ENCODE measurements around the gene ASGR1. TPM values are rescaled to one million over a fixed set of nuclear protein-coding genes. Genes with fewer than 3 reads are reported as not detected.

ASGR1 gene
- total and polyA plus RNA-seq, 2 of the 4 experiments (the other 2 are of a cell fraction): 1.3 to 3.8 TPM

DNA sequence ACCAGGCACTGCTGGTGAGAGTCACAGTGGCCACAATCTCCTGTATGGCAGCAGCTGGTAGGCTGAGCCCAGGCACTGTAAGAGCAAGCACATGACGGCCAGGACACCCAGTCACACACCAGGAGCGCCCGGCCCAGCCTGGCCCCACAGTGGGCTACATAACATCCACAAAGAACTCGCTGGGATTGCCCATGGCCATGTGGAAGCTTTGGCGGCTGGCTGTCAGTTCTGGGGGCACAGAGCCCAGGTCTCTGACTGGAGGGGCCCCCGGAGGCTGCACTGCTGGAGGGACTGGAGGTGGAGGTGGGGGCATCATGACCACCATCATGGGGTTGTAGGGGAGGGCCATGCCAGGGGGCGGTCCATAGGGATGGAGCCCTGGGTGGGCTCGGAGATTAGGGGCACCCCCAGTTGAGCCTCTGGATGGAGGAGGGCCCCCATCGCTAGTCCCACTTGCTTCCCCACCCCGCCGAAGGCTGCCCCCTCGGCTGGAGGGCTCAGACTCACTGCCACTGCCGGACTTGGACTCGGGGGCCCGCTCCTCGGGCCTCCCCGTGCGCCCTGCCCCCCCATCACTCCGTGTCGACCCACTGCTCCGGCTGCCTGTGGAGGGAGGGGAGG is 46.7 kb upstream of the ASGR1 start:
- H3K9me3 ChIP-seq (ENCODE audit: control insufficient read depth, insufficient read depth, low read length): no peaks in the 10 kb centered on the region
- H2AK5ac ChIP-seq (ENCODE audit: low read depth, low read length): no peak overlapping the region
- no peak overlapping the region for H2BK15ac ChIP-seq (ENCODE audit: low read depth, low read length)
- TF ChIP-seq CHD1 (IDR thresholded peaks at IDR 0.05; ENCODE audit: low read depth, low read length) (no peak), CEBPB (IDR thresholded peaks at IDR 0.05; ENCODE audit: low read depth, low read length) (no peak), MAFK (IDR thresholded peaks at IDR 0.05; ENCODE audit: low read depth, low read length) (no peak), RFX5 (IDR thresholded peaks at IDR 0.05; ENCODE audit: low read depth, low read length) (no peak), POLR2A (IDR thresholded peaks at IDR 0.05; ENCODE audit: low read depth, low read length) (no peak), RAD21 (IDR thresholded peaks at IDR 0.05; ENCODE audit: low read length) (no peak)
- TF ChIP-seq, protein P1, sequence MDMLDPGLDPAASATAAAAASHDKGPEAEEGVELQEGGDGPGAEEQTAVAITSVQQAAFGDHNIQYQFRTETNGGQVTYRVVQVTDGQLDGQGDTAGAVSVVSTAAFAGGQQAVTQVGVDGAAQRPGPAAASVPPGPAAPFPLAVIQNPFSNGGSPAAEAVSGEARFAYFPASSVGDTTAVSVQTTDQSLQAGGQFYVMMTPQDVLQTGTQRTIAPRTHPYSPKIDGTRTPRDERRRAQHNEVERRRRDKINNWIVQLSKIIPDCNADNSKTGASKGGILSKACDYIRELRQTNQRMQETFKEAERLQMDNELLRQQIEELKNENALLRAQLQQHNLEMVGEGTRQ (IDR thresholded peaks at IDR 0.05; ENCODE audit: low read depth, low read length): no peak
- TF ChIP-seq, protein P2, sequence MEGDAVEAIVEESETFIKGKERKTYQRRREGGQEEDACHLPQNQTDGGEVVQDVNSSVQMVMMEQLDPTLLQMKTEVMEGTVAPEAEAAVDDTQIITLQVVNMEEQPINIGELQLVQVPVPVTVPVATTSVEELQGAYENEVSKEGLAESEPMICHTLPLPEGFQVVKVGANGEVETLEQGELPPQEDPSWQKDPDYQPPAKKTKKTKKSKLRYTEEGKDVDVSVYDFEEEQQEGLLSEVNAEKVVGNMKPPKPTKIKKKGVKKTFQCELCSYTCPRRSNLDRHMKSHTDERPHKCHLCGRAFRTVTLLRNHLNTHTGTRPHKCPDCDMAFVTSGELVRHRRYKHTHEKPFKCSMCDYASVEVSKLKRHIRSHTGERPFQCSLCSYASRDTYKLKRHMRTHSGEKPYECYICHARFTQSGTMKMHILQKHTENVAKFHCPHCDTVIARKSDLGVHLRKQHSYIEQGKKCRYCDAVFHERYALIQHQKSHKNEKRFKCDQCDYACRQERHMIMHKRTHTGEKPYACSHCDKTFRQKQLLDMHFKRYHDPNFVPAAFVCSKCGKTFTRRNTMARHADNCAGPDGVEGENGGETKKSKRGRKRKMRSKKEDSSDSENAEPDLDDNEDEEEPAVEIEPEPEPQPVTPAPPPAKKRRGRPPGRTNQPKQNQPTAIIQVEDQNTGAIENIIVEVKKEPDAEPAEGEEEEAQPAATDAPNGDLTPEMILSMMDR (conservative IDR thresholded peaks at IDR 0.05; ENCODE audit: low read depth, low read length): no peak
- no peak overlapping the region for H4K91ac ChIP-seq (ENCODE audit: insufficient read depth, low read depth, low read length)
- H2BK5ac ChIP-seq (ENCODE audit: low read depth, low read length, poor library complexity, severe bottlenecking): no peak overlapping the region
- dilution Hi-C loops (cut with HindIII; ENCODE audit: low sequenced_read_pairs, unreplicated experiment) (no loop called here), intact Hi-C loops (cut with micrococcal nuclease) (no loop called here), in situ Hi-C loops (cut with MboI; ENCODE audit: low sequenced_read_pairs) (loop anchor here (25.0 kb wide), 1 partner anchor 936 kb away; the partner anchor contains the start of genes PER1 and VAMP2)
- no peak overlapping the region for H2AK9ac ChIP-seq (replicated peaks; ENCODE audit: low read depth, low read length, poor library complexity)
- H4K5ac ChIP-seq (ENCODE audit: low read depth, low read length): no peak overlapping the region
- no peak for ATAC-seq (ENCODE audit: low read depth)
- 0 out of 2 replicates have a peak, but pooled peaks cover 7% of the 10 kb centered on the region for H3K9me1 ChIP-seq (ENCODE audit: insufficient read depth, low read length)
- ChIA-PET POLR2A (ENCODE audit: unreplicated experiment) (no interaction called here), CTCF (no interaction called here)
- H3K9ac ChIP-seq (ENCODE audit: low read depth, low read length): no peak overlapping the region
- WGBS, 2 experiments (ENCODE audit: extremely low coverage in 2 of 2, insufficient read length in 1 of 2): no CpG with 5 or more reads among the region's 21 CpGs
- no peak overlapping the region for H3K14ac ChIP-seq (replicated peaks; ENCODE audit: low read depth, low read length)
- no peak overlapping the region for H2BK20ac ChIP-seq (ENCODE audit: low read depth, low read length)
- H3K4me3 ChIP-seq (ENCODE audit: insufficient read depth, low read depth, low read length): no peak overlapping the region
- H3K23ac ChIP-seq (ENCODE audit: low read depth, low read length): no peak overlapping the region
- no peak overlapping the region for H4K8ac ChIP-seq (ENCODE audit: low read depth in 2 of 2, low read length in 2 of 2)
- H3K79me1 ChIP-seq (ENCODE audit: low read depth in 1 of 2, low read length in 2 of 2): peaks cover 8 to 76% of the 10 kb centered on the region in 2 experiments
- H3K27me3 ChIP-seq (ENCODE audit: control insufficient read depth, insufficient read depth, low read length): no peaks in the 10 kb centered on the region
- no peak for DNase-seq
- H2BK120ac ChIP-seq (ENCODE audit: low read depth, low read length): no peak overlapping the region
- peaks cover 89% of the 10 kb centered on the region for H3K36me3 ChIP-seq (ENCODE audit: control insufficient read depth, insufficient read depth, low read length)
- H4K20me1 ChIP-seq (ENCODE audit: insufficient read depth, low read length): peaks cover 32% of the 10 kb centered on the region
- H3K18ac ChIP-seq (ENCODE audit: low read depth, low read length): no peak overlapping the region
- H2AFZ ChIP-seq (replicated peaks; ENCODE audit: low read length, poor library complexity): no peak overlapping the region
- no peak overlapping the region for H3K4me2 ChIP-seq (ENCODE audit: low read depth, low read length)
- TSS peak; percentile 27 for BruUV-seq (replicated peaks)
- no peak overlapping the region for H3K4ac ChIP-seq (ENCODE audit: low read depth, low read length)
- H3K27ac ChIP-seq (ENCODE audit: insufficient read depth, low read length): no peak overlapping the region
- H3K4me1 ChIP-seq (ENCODE audit: control insufficient read depth, insufficient read depth, low read length): peaks cover 5% of the 10 kb centered on the region; the same call in 1 of the 2 replicates
- no peak overlapping the region for H3K56ac ChIP-seq (ENCODE audit: extremely low read depth, insufficient read depth, low read length)
